Brain microvascular endothelial cell (primary cell): Measurements from ENCODE around the gene ADAMTSL3.

Source experiments
- DNase-seq: peaks from one replicate; pipeline ENCODE4 v3.0.0-alpha.2; 2020
- H3K27ac ChIP-seq: fragments of 250-450 bp; sonication (Bioruptor Pico); 2 replicates; pipeline ENCODE4 v1.5.1; 2020; ENCODE audit warnings: mild to moderate bottlenecking, moderate library complexity
- H3K27me3 ChIP-seq: fragments of 250-450 bp; sonication (Bioruptor Pico); replicated peaks from 2 replicates; pipeline ENCODE4 v1.5.1; 2020; ENCODE audit warnings: mild to moderate bottlenecking
- H3K36me3 ChIP-seq: fragments of 250-450 bp; sonication (Bioruptor Pico); replicated peaks from 2 replicates; pipeline ENCODE4 v1.5.1; 2020; ENCODE audit warnings: mild to moderate bottlenecking
- H3K4me3 ChIP-seq: 2 replicates; pipeline ENCODE4 v1.5.1; 2011; ENCODE audit warnings: low read depth, mild to moderate bottlenecking, control low read depth, low read length, moderate library complexity
- CTCF ChIP-seq: IDR thresholded peaks from 2 replicates; pipeline ENCODE4 v1.5.1; 2011; ENCODE audit warnings: low read depth, mild to moderate bottlenecking, moderate library complexity, low read length, control low read depth, inconsistent platforms; ENCODE audit errors: missing control alignments
- in situ Hi-C: cut with HindIII; loops from 2 replicates; pipeline ENCODE4 v1.10.0; 2017; ENCODE audit warnings: low sequenced_read_pairs, low pct_ligation_motif_present

ADAMTSL3 gene

GRCh38 chr15:83670672-83671229, 16.8 kb downstream of the ADAMTSL3 start:
- TF ChIP-seq CTCF = no peak
- in situ Hi-C loops = no loop called here
- Histone ChIP-seq H3K27me3 (no peaks in the 10 kb centered on the region), H3K4me3 (no peak overlapping the region), H3K36me3 (no peaks in the 10 kb centered on the region), H3K27ac (no peak overlapping the region)
- DNase-seq = no peak

GRCh38 chr15:83671603-83672002, 17.7 kb downstream of the ADAMTSL3 start:
- H3K27ac ChIP-seq = no peak overlapping the region
- no peak overlapping the region for H3K4me3 ChIP-seq
- no peak for DNase-seq
- H3K36me3 ChIP-seq = no peaks in the 10 kb centered on the region
- in situ Hi-C loops = no loop called here
- no peaks in the 10 kb centered on the region for H3K27me3 ChIP-seq
- no peak for TF ChIP-seq CTCF

- no peak for DNase-seq
- in situ Hi-C loops = no loop called here
- Histone ChIP-seq H3K36me3 (no peaks in the 10 kb centered on the region), H3K4me3 (no peak overlapping the region), H3K27me3 (no peaks in the 10 kb centered on the region), H3K27ac (no peak overlapping the region)
- no peak for TF ChIP-seq CTCF
Measured at GRCh38 chr15:83673385-83673784, 19.5 kb downstream of the ADAMTSL3 start.

- no peak overlapping the region for H3K27ac ChIP-seq
- no peak overlapping the region for H3K4me3 ChIP-seq
- H3K36me3 ChIP-seq = no peaks in the 10 kb centered on the region
- DNase-seq = no peak
- no peaks in the 10 kb centered on the region for H3K27me3 ChIP-seq
- no peak for TF ChIP-seq CTCF
- in situ Hi-C loops = no loop called here
Measured at GRCh38 chr15:83682476-83683088, 28.7 kb downstream of the ADAMTSL3 start.

- Histone ChIP-seq H3K4me3 (no peak overlapping the region), H3K27me3 (no peaks in the 10 kb centered on the region), H3K36me3 (no peaks in the 10 kb centered on the region), H3K27ac (no peak overlapping the region)
- no peak for DNase-seq
- in situ Hi-C loops = no loop called here
- no peak for TF ChIP-seq CTCF
Measured at GRCh38 chr15:83685916-83686332, 32.0 kb downstream of the ADAMTSL3 start.

- H3K36me3 ChIP-seq = no peaks in the 10 kb centered on the region
- no peak overlapping the region for H3K4me3 ChIP-seq
- H3K27me3 ChIP-seq = no peaks in the 10 kb centered on the region
- in situ Hi-C loops = no loop called here
- no peak for DNase-seq
- no peak for TF ChIP-seq CTCF
- H3K27ac ChIP-seq = no peak overlapping the region
Measured at GRCh38 chr15:83688201-83688600, 34.3 kb downstream of the ADAMTSL3 start.
